ENCODE results near the gene PRR12. TPM values are rescaled to one million over a fixed set of nuclear protein-coding genes. Genes with fewer than 3 reads are reported as not detected.
"Not testable (repeated sequence)": the region's sequence is repeated elsewhere in the genome, so short reads cannot be mapped to it uniquely, and the experiment has no call there.

Gene PRR12
- total RNA-seq, 1 donor from 2014 or later, result 37.0 TPM

DNA sequence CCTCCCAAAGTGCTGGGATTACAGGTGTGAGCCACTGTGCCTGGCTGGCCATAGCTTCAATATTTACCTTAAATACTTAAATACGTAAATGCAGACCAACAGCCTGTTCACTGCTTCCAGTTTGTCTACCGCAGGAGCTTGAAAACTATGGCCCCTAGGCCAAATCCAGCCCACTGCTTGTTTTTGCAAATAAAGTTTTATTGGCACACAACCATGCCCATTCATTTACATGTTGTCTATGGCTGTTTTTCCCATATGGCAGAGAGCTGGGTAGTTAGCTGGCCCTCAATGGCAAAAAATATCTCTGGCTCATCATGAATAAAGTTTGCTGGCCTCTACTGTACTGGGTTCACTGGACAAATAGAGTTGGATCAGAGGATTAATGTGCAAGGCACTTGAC, 11.8 kb downstream of the PRR12 start:
- intact Hi-C loops (cut with DNase I), result no loop called here
- ATAC-seq (no peak), DNase-seq (ENCODE audit: low spot score) (no peak)

DNA sequence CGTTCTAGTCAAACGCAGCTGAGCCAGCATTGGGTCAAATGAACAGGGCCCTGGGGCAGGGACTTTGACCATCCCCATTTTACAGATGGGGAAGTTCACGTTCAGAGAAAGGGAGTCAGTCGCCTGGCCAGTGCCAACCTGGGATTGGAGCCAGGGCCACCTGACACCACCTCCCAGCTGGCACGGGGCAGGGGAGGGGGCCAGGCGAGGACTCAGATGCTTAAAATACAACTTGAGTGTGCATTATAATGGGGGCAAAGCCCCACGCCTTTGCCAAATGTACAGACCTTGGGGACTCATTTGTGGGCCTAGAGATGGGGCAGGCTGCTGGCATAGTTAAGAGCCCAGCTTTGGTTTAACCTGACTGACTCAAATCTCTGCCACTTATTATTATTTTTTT, 14.6 kb downstream of the PRR12 start:
- intact Hi-C loops (cut with DNase I), result no loop called here
- ATAC-seq, result no peak
- DNase-seq (ENCODE audit: low spot score), result no peak

DNA sequence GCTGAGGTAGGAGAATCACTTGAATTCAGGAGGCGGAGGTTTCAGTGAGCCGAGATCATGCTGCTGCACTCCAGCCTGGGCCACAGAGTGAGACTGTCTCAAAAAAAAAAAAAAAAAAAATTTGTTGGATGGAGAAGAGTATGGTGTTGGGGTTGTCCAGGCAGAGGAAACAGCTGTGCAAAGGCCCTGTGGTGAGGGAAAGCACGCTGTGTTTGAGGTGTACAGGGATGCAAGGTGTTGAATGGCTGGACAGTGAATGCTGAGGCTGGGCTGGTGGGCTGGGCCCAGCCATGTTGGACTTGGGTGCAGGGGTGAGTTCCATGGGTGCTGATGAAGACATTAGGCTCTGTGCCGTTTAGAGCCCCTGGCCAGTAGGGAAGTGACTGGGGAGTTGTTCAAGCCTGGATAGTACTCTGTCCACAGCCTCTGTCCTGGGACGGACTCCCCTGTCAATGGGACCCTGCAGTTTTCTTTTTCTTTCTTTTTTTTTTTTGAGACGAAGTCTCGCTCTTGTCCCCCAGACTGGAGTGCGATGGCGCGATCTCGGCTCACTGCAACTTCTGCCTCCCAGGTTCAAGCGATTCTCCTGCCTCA, 18.6 kb downstream of the PRR12 start:
- ATAC-seq (no peak), DNase-seq (ENCODE audit: low spot score) (no peak)
- intact Hi-C loops (cut with DNase I), result no loop called here

DNA sequence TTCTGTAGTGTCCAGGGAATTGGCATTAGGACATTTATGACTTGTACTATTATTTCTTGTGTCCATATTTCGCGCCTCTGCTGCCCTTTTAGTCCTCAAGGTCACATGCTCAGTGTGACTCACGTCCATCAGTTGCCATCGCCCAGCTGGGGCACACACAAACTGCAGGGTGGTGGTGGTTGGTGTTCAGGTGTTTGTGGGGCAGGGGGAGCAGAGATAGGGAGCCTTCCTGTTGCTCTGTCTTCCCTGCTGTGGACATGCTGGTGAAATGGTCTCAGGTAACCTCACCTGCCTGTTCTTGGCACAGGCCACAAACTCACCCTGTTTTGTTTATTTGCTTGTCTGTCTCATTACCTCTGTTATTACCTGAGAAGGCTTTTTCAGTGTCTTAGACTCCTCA, 22.4 kb downstream of the PRR12 start:
- intact Hi-C loops (cut with DNase I), result no loop called here
- DNase-seq (ENCODE audit: low spot score) (no peak), ATAC-seq (no peak)

DNA sequence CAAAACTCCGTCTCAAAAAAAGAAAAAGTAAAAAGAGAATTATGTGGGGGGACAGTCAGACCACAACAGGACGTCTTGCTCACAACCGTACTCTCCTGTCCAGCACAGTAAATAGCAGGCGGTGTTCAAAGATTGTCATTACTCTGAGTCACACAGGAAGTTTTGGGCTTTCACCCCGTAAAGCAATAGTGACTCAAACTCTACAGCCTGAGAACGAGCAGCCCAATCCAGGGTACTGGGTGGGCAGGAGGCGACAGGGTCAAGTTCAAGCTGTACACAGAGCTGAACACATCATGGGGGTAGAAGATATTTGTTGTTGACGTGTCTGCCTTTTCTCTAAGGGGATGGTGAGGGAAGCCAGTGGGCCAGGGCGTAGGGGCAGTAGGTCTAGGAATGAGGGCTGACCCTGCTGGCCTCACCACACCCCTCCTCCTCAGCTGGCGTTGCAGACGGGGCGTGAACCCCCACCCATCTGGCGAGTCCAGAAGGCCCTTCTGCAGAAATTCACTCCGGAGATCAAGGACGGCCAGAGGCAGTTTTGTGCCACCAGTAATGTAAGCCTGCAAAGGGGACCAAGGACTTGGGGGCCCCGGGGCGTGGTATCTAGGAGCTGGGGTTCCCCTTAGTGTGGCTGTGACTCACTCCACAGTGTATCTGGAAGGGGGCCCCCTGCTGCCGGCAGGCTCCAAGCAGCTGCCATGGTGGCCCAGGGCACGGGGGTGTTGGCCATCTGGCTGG, 23.3 kb downstream of the PRR12 start:
- DNase-seq (ENCODE audit: low spot score) (no peak), ATAC-seq (peak; percentile 35)
- intact Hi-C loops (cut with DNase I), result no loop called here

DNA sequence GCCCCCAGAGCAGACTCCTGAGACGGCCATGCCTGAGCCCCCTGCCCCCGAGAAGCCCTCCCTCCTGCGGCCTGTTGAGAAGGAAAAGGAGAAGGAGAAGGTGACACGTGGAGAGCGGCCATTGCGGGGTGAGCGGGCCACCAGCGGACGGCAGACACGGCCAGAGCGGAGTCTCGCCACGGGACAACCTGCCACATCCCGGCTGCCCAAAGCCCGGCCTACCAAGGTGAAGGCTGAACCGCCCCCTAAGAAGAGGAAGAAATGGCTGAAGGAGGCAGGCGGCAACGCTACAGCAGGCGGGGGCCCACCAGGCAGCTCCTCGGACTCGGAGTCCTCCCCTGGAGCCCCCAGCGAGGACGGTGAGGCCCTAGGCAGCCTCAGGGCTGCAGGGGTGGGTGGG, 24.9 kb downstream of the PRR12 start:
- ATAC-seq, result no peak
- intact Hi-C loops (cut with DNase I), result no loop called here

DNA sequence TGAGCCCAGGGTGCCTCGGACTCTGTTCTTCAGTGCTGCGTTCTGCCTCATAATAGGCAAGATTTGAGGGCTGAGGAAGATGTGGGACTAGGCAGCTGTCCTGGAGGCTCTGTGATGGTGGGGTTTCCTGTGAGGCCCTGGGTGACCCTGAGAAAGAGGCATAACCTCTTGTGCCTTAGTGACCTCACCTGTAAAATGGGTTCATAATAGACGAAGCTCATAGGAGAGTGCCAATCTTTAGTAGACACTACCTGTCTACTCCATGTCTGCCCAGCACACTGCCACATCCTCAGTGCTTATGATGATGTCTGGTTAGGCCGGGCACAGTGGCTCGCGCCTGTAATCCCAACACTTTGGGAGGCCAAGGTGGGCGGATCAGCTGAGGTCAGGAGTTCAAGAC, 25.6 kb downstream of the PRR12 start:
- no peak for DNase-seq (ENCODE audit: low spot score)
- intact Hi-C loops (cut with DNase I), result no loop called here
- ATAC-seq, result no peak

More for the DNA sequence above, 24.9 kb downstream of the PRR12 start:
- DNase-seq (ENCODE audit: low spot score), result no peak

DNA sequence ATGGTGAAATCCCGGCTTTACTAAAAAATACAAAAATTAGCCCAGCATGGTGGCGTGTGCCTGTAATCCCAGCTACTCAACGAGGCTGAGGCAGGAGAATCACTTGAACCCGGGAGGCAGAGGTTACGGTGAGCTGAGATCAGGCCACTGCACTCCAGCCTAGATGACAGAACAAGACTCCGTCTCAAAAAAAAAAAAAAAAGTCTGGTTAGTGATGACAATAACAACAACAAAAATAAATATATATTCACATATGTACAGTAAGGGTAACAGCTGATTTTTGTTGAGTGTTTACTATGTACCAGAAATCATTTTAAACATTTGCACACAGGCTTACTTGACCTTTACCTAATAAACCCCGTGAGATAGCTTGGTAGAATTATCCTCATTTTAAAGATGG, 26.0 kb downstream of the PRR12 start:
- DNase-seq (ENCODE audit: low spot score) (no peak), ATAC-seq (no peak)
- intact Hi-C loops (cut with DNase I), result no loop called here

DNA sequence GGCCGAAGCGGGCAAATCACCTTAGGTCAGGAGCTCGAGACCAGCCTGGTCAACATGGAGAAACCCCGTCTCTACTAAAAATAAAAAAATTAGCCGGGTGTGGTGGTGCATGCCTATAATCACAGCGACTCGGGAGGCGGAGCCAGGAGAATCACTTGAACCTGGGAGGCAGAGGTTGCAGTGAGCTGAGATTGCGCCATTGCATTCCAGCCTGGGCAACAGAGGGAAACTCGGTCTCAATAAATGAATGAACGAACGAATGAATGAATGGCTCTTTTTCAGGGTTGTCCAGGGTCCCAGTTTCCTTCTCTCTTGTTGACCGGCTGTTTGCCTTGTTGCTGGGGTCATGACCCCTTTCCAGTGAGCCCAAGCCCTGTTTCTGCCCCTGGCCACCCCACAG, 26.9 kb downstream of the PRR12 start:
- DNase-seq (ENCODE audit: low spot score); intact Hi-C loops (cut with DNase I); ATAC-seq: not testable (repeated sequence)

DNA sequence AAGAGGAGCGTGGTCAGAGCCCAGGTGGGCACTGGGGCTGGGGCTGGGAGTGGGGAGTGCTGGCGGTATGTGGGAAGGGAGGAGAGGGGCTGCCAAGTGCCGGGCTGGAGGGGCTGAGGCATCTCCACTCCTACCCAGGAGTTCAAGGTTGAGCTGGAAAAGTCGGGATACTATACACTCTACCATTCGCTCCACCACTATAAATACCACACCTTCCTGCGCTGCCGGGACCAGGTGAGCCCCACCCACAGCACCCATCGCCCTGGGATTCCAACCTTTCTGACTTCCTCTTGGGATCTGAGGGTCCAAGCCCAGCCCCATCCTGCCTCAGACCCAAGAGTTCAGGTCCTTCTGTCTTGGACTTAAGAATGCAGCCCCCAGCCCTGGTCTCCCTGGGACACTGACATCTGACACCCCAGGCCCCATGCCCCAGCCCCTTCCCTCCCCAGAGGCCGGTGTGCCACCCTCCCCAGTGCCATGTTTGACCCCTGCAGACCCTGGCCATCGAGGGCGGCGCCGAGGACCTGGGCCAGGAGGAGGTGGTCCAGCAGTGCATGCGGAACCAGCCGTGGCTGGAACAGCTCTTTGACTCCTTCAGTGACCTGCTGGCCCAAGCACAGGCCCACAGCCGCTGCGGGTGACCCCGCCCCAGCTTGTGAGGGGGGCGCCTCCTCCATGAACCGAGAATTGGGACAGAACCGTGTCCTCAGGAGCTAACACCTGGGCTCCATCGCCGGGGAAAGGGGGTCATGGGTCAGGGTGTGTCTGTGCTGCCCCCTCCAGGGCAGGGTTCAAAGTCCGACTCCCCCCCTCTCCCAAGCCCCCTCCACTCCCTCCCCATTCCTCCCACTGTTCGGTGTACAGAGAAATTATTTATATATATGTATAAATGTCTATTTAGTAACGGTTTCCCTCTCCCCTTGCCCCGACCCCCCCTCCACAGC, 34.3 kb downstream of the PRR12 start:
- no peak for DNase-seq (ENCODE audit: low spot score)
- intact Hi-C loops (cut with DNase I), result no loop called here
- peak; percentile 7 for ATAC-seq

DNA sequence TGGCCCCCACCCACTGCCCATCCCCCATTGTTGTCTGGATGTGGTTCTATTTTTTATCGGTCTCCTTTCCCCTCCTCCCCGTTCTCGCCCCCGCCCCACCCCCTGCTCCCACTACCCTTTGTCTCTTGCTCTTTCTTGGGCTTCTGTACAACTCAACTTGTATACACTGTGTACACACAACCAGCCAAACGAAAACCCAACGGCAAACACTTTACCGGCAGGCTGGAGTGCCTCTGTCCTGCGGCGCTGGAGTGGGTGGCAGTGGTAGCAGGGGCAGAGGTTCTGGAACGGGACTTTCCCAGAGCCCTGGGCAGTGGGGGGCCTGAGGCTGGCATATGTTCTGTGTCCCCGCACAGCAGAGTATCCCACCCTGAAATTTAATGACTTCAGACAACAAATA, 35.2 kb downstream of the PRR12 start:
- no peak for DNase-seq (ENCODE audit: low spot score)
- no peak for ATAC-seq
- intact Hi-C loops (cut with DNase I), result no loop called here

DNA sequence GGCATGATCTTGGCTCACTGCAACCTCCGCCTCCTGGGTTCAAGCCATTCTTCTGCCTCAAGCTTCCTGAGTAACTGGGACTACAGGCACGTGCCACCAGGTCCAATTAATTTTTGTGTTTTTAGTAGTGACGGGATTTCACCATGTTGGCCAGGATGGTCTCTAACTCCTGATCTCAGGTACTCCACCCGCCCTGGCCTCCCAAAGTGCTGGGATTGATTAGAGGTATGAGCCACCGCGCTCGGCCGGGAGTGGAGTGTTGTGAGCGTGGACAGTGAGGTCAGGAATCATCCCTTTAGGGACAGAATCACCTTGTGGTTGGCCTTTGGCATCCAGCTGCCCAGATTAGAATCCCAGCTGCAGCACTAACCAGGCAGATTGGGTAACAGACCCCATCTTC, 38.7 kb downstream of the PRR12 start:
- DNase-seq (ENCODE audit: low spot score) (no peak), ATAC-seq (peak; percentile 19)
- intact Hi-C loops (cut with DNase I), result no loop called here

DNA sequence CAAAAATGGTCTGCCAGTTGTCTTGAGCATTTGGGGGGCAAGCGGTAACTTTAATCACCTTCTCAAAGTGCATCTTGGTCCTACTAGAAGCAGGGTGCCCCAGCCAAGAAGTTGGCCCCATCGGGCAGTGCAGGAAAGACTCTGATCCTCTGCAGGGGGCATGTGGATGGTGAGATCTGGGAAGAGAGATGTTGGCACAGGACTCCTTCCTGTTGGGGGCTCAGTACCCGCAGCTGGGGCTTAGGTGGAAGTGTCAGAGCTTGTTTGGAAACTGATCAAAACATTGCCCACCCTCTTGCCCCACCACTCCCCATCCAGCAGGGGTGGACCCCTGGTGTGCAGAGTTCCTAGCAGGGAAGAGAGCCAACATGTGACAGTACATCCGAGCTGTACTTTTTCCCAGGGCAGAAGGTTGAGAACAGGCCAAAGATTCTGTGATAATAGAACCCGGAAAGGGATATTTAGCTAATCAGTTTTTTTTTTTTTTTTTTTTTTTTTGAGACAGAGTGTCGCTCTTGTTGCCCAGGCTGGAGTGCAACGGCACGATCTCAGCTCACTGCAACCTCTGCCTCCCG, 40.1 kb downstream of the PRR12 start:
- ATAC-seq, result no peak
- intact Hi-C loops (cut with DNase I), result no loop called here
- no peak for DNase-seq (ENCODE audit: low spot score)

DNA sequence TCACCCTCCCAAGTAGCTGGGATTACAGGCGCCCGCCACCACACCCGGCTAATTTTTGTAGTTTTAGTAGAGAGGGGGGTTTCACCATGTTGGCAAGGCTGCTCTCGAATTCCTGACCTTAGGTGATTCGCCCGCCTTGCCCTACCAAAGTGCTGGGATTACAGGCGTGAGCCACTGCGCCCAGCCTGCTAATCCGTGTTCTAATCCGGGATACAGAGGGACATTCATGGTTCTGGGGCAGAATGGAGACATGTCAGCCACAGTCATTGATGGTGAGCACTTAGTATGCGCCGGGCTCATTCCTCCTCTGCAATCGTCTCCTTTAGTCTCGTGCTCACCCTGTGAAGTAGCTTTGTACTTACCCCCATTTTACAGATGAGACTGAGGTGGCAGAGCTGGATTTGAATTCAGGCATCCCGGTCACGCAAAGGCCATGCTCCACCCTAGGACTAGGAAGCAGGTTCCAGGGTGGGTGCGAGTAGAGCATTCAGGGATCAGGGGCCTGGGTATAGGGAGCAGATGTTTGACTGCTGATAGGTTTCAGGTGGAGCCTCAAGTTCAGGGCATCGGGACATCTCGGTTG, 40.7 kb downstream of the PRR12 start:
- ATAC-seq, result no peak
- DNase-seq (ENCODE audit: low spot score), result no peak
- intact Hi-C loops (cut with DNase I), result no loop called here

DNA sequence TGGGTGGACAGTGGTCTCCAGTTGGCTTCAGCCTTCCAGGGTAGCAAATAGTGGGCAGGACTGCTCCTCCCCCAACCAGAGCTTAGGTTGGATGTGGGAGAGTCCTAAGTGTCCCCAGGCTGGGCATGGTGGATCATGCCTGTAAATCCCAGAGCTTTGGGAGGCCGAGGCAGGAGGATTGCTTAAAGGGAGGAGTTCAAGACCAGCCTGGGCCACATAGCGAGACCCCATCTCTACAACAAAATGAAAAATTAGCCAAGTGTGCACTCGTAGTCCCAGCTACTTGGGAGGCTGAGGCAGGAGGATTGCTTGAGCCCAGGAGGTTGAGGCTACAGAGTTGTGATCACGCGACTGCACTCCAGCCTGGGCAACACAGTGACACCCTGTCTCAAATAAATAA, 41.6 kb downstream of the PRR12 start:
- no peak for ATAC-seq

DNA sequence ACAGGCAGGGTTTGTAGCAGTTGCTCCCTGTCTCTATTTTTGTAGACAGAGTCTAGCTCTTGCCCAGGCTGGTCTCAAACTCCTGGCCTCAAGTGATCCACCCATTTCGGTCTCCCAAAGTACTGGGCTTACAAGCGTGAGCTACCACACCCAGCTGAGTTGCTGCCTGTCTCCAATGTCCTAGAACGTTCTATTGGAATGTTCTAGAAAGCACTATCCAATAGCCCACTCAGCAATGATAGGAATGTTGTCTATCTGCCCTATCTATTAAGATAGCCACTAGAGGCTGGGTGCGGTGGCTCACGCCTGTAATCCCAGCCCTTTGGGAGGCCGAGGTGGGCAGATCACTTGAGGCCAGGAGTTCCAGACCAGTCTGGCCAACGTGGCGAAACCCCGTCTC, 42.3 kb downstream of the PRR12 start:
- intact Hi-C loops (cut with DNase I); ATAC-seq; DNase-seq (ENCODE audit: low spot score): not testable (repeated sequence)

More for the DNA sequence above, 41.6 kb downstream of the PRR12 start:
- no peak for DNase-seq (ENCODE audit: low spot score)
- intact Hi-C loops (cut with DNase I), result no loop called here

DNA sequence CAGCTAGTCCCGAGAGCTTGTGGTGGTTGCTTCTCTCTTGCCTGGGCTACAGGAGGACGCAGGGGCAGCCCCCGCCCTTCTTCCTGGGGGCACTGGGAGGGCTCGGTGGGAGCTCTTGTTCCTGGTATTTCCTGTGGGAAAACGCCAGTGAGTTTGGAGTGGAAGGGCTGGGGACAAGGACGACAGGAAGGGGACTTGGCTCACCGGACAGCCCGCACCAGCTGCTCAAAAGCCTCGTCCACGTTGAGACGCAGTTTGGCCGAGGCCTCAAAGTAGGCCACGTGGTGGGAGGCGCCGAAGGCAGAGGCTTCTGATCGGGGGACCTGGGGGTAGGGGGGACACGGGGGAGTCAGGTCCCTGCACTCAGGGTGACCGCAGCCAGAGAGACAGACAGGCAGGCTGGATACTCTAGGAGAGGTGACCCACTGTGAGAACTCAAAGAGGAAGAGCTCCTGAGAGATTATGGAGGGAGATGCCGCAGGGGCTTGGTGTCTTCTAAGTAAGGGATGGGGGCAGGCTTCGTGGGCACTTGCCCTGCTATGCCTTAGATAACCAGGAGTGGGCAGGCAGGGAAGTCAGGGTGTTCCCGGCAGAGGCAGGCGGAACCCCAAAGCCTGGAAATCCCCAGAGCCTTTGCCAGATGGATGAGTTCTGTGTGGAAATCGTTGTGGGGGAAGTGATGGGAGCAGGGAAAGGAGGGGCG, 44.7 kb downstream of the PRR12 start:
- DNase-seq (ENCODE audit: low spot score) (no peak), ATAC-seq (no peak)
- intact Hi-C loops (cut with DNase I), result no loop called here

DNA sequence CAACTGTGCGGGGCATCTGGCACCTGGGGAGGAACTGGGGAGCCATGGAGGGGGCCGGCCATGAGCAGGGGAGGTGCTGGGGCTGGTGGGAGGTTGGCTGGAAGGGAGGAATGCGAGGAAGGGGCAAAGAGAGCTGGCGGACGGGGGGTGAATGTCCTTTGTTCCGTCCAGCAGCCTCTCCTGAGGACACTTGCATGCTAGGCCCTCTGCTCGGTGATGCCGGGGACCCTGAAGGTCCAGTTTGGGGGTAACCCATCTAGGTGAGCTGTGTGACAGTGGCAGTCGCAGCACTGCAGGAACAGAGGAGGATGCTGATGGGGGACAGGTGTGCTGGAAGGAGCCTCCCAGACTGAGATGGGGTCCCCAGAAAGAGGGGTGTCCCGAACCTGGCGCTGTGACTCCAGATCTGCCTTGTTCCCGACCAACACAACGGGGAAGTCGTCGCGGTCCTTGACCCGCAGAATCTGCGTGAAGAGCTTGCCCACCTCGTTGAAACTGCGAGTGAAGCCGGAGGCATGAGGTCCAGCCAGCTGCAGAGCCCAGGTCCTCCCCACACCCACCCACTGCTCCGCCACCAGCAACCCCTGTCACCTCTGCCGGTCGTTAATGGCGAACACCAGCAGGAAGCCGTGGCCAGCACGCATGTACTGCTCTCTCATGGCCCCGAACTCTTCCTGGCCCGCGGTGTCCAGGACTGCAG, 45.4 kb downstream of the PRR12 start:
- intact Hi-C loops (cut with DNase I), result no loop called here
- ATAC-seq (no peak), DNase-seq (ENCODE audit: low spot score) (no peak)
